SK-N-SH (cell line): ENCODE measurements around the gene PCSK6. TPM values are rescaled to one million over a fixed set of nuclear protein-coding genes. Genes with fewer than 3 reads are reported as not detected.

ENCODE experiments used
- CTCF ChIA-PET: fragments of 300-600, 350-600 bp; formaldehyde crosslinking; extraction: SDS; loops from one replicate; lab custom pipeline; 2021; lab: Yijun Ruan, JAX
- POLR2A ChIA-PET: fragments of 350-600 bp; sonication (Branson Sonifier 250); formaldehyde crosslinking; extraction: SDS; loops from one replicate; lab custom pipeline; 2020; ENCODE audit warnings: antibody characterized with exemption, inconsistent platforms; lab: Yijun Ruan, JAX
- DNase-seq: peaks from one replicate; pipeline ENCODE4 v3.0.0; 2012
- H2AFZ ChIP-seq: fragments of 200-600 bp; sonication (generic); 2 replicates; pipeline ENCODE4 v1.8.1; 2016; ENCODE audit warnings: antibody characterized with exemption, mild to moderate bottlenecking, low read depth
- H3F3A ChIP-seq: fragments of 200-600 bp; sonication (generic); replicated peaks from 2 replicates; pipeline ENCODE3; 2016; ENCODE audit warnings: antibody characterized with exemption, mild to moderate bottlenecking; ENCODE audit not compliant: insufficient read depth
- H3K27ac ChIP-seq, 2 experiments: fragments of 200-500 bp in 1 of 2; fragments of 200-600 bp in 1 of 2; sonication (Bioruptor generic) in 1 of 2; sonication (generic), shearing (Covaris generic) in 1 of 2; 2 replicates each; pipeline versions ENCODE4 v1.5.1 to v1.6.1; 2014 to 2016; ENCODE audit warnings: low read depth in 2 of 2, inconsistent platforms in 1 of 2, low read length in 1 of 2, mild to moderate bottlenecking in 1 of 2, mixed read lengths in 1 of 2
- H3K27me3 ChIP-seq: fragments of 200-600 bp; sonication (generic), shearing (Covaris generic); 2 replicates; pipeline ENCODE4 v1.6.1; 2016; ENCODE audit warnings: mixed run types; ENCODE audit not compliant: insufficient read depth
- H3K36me3 ChIP-seq, 2 experiments: fragments of 200-500 bp in 1 of 2; fragments of 200-600 bp in 1 of 2; sonication (Bioruptor generic) in 1 of 2; sonication (generic) in 1 of 2; replicated peaks in 1 of 2; 2 replicates each; pipeline versions ENCODE3 to v1.5.1; 2014 to 2016; ENCODE audit warnings: low read length in 1 of 2, mild to moderate bottlenecking in 1 of 2; ENCODE audit not compliant: insufficient read depth in 2 of 2, control insufficient read depth in 1 of 2
- H3K4me1 ChIP-seq, 2 experiments: fragments of 200-500 bp in 1 of 2; fragments of 200-600 bp in 1 of 2; sonication (Bioruptor generic) in 1 of 2; sonication (generic), shearing (Covaris generic) in 1 of 2; 2 replicates each; pipeline versions ENCODE4 v1.5.1 to v1.6.1; 2014 to 2016; ENCODE audit warnings: low read depth in 1 of 2, low read length in 1 of 2, mixed run types in 1 of 2; ENCODE audit not compliant: insufficient read depth in 2 of 2, control insufficient read depth in 1 of 2
- H3K4me2 ChIP-seq: fragments of 200-600 bp; sonication (generic), shearing (Covaris generic); 2 replicates; pipeline ENCODE4 v1.6.1; 2017; ENCODE audit warnings: mixed run types
- H3K4me3 ChIP-seq, 2 experiments: fragments of 200-500 bp in 1 of 2; fragments of 200-600 bp in 1 of 2; sonication (Bioruptor generic) in 1 of 2; sonication (generic), shearing (Covaris generic) in 1 of 2; 2 replicates each; pipeline versions ENCODE4 v1.5.1 to v1.8.1; 2014 to 2016; ENCODE audit warnings: low read depth in 2 of 2, inconsistent platforms in 1 of 2, low read length in 1 of 2, mild to moderate bottlenecking in 1 of 2, mixed read lengths in 1 of 2, moderate library complexity in 1 of 2
- H3K79me2 ChIP-seq: fragments of 200-600 bp; sonication (generic); 2 replicates; pipeline ENCODE4 v1.8.1; 2017; ENCODE audit warnings: mild to moderate bottlenecking; ENCODE audit not compliant: insufficient read depth
- H3K9ac ChIP-seq: fragments of 200-600 bp; sonication (generic); 2 replicates; pipeline ENCODE4 v1.6.1; 2017; ENCODE audit warnings: mixed run types
- H3K9me2 ChIP-seq: fragments of 200-600 bp; sonication (generic); 2 replicates; pipeline ENCODE4 v1.6.1; 2017; ENCODE audit warnings: mixed run types
- H3K9me3 ChIP-seq: fragments of 200-600 bp; sonication (generic); 2 replicates; pipeline ENCODE4 v1.6.1; 2017; ENCODE audit warnings: mixed run types, mild to moderate bottlenecking, moderate library complexity
- H4K20me1 ChIP-seq: fragments of 200-600 bp; sonication (generic); 2 replicates; pipeline ENCODE4 v1.6.1; 2017; ENCODE audit warnings: mild to moderate bottlenecking, mixed run types; ENCODE audit not compliant: insufficient read depth
- CTCF ChIP-seq: fragments of 200-600 bp; sonication (generic); IDR thresholded peaks from 2 replicates; pipeline ENCODE4 v1.6.1; 2017; ENCODE audit warnings: antibody characterized with exemption, mild to moderate bottlenecking, moderate library complexity
- ELF1 ChIP-seq: IDR thresholded peaks from 2 replicates; pipeline ENCODE4 v1.4.0; 2012
- EP300 ChIP-seq, 2 experiments: IDR thresholded peaks; 2 replicates each; pipeline versions ENCODE4 v1.4.0 to v1.6.1; 2012; ENCODE audit warnings: borderline replicate concordance in 1 of 2, low read depth in 1 of 2, low read length in 1 of 2
- EZH2phosphoT487 ChIP-seq: fragments of 200-600 bp; sonication (generic); IDR thresholded peaks from 2 replicates; pipeline ENCODE4 v1.6.1; 2017; ENCODE audit warnings: low read depth, mixed run types, mild to moderate bottlenecking, antibody characterized with exemption, moderate library complexity, borderline replicate concordance
- FOSL2 ChIP-seq: IDR thresholded peaks from 2 replicates; pipeline ENCODE4 v1.4.0; 2012; ENCODE audit warnings: low read depth, mild to moderate bottlenecking, moderate library complexity, borderline replicate concordance
- IRF3 ChIP-seq: fragments of 150-350 bp; IDR thresholded peaks from 2 replicates; pipeline ENCODE4 v1.6.1; 2016; ENCODE audit warnings: mild to moderate bottlenecking, low read depth, low read length
- JUND ChIP-seq: IDR thresholded peaks from 2 replicates; pipeline ENCODE4 v1.4.0; 2012
- MAX ChIP-seq: IDR thresholded peaks from 2 replicates; pipeline ENCODE4 v1.4.0; 2012; ENCODE audit warnings: low read depth
- MXI1 ChIP-seq: IDR thresholded peaks from 2 replicates; pipeline ENCODE4 v1.6.1; 2012; ENCODE audit warnings: mild to moderate bottlenecking, low read depth, low read length, improper control_type of control experiment
- NFIC ChIP-seq: IDR thresholded peaks from 2 replicates; pipeline ENCODE4 v1.4.0; 2012; ENCODE audit warnings: borderline replicate concordance
- NRF1 ChIP-seq: IDR thresholded peaks from 2 replicates; pipeline ENCODE4 v1.6.1; 2012; ENCODE audit warnings: low read depth, mild to moderate bottlenecking, low read length
- POLR2AphosphoS5 ChIP-seq: IDR thresholded peaks from 2 replicates; pipeline ENCODE4 v1.6.1; 2012; ENCODE audit warnings: low read depth, low read length
- REST ChIP-seq: IDR thresholded peaks from 2 replicates; pipeline ENCODE4 v1.6.1; 2012; ENCODE audit warnings: mild to moderate bottlenecking, low read depth, low read length, moderate library complexity
- RXRA ChIP-seq: IDR thresholded peaks from 2 replicates; pipeline ENCODE4 v1.4.0; 2012; ENCODE audit warnings: low read depth, mild to moderate bottlenecking, borderline replicate concordance
- SIN3A ChIP-seq: IDR thresholded peaks from 2 replicates; pipeline ENCODE4 v1.6.1; 2012; ENCODE audit warnings: low read depth, mild to moderate bottlenecking, low read length, moderate library complexity, borderline replicate concordance
- SMC3 ChIP-seq: IDR thresholded peaks from 2 replicates; pipeline ENCODE4 v1.6.1; 2012; ENCODE audit warnings: low read depth, low read length, improper control_type of control experiment
- TAF1 ChIP-seq: IDR thresholded peaks from 2 replicates; pipeline ENCODE4 v1.6.1; 2012; ENCODE audit warnings: low read depth, mild to moderate bottlenecking, low read length, moderate library complexity, borderline replicate concordance
- TCF12 ChIP-seq: IDR thresholded peaks from 2 replicates; pipeline ENCODE4 v1.4.0; 2012
- TEAD4 ChIP-seq: IDR thresholded peaks from 2 replicates; pipeline ENCODE4 v1.4.0; 2012; ENCODE audit warnings: mild to moderate bottlenecking, borderline replicate concordance; ENCODE audit not compliant: insufficient read depth
- WGBS: methylation state at CpG from one replicate; pipeline ENCODE4 v1.1.6; 2017; ENCODE audit warnings: low lambda C conversion rate; 5-methylcytosine and 5-hydroxymethylcytosine counted together
- polyA plus RNA-seq, 3 experiments: library from polyadenylated mRNA; depleted of rRNA; stranded (reverse); fragments of >200 nt; gene quantifications; 2 replicates each; pipeline ENCODE4 v1.2.3, GENCODE V29; 2012

The PCSK6 gene
- polyA plus RNA-seq, 1 of the 3 experiments (the other 2 are of a cell fraction): 0.03 TPM

DNA sequence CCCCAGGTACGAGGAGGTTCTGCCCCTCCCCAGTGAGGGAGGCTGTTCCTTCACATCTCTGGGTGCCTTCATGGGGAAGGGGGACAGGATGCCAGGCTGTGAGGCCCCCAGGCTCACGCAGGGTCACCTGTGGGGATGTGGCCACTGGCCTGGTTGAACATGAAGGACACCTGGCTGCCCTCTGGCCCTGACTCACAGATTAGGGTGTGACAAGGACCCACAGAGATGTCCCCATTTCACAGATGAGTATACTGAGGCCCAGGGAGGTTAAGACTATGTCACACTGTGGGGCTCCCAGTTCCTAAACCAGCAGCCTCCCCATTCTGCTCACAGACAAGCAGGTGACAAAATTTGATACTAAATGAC lies 42.4 kb downstream of the PCSK6 start:
- H3K4me2 ChIP-seq: no peak overlapping the region
- H2AFZ ChIP-seq: no peak overlapping the region
- H3K79me2 ChIP-seq: no peaks in the 10 kb centered on the region
- H3K9me2 ChIP-seq: no peaks in the 10 kb centered on the region
- no peaks in the 10 kb centered on the region for H3F3A ChIP-seq
- H3K9ac ChIP-seq: no peak overlapping the region
- WGBS: 64% methylated on average over 2 of the region's 2 CpGs
- H3K27me3 ChIP-seq: no peaks in the 10 kb centered on the region
- ChIA-PET CTCF (no interaction called here), POLR2A (no interaction called here)
- H3K4me3 ChIP-seq: no peak overlapping the region
- no peaks in the 10 kb centered on the region for H4K20me1 ChIP-seq
- TF ChIP-seq EP300 (IDR thresholded peaks at IDR 0.05; ENCODE audit: borderline replicate concordance in 1 of 2, low read depth in 1 of 2, low read length in 1 of 2) (no peak), MXI1 (no peak), JUND (no peak), REST (no peak), IRF3 (no peak), SIN3A (no peak), TCF12 (no peak), FOSL2 (no peak), TAF1 (no peak), NRF1 (no peak), SMC3 (no peak), EZH2phosphoT487 (no peak)
- H3K36me3 ChIP-seq: no peaks in the 10 kb centered on the region
- no peaks in the 10 kb centered on the region for H3K9me3 ChIP-seq
- DNase-seq: no peak
- peaks cover 0 to 32% of the 10 kb centered on the region in 2 experiments; a peak in 2 of 4 replicates for H3K4me1 ChIP-seq
- H3K27ac ChIP-seq: no peak overlapping the region

DNA sequence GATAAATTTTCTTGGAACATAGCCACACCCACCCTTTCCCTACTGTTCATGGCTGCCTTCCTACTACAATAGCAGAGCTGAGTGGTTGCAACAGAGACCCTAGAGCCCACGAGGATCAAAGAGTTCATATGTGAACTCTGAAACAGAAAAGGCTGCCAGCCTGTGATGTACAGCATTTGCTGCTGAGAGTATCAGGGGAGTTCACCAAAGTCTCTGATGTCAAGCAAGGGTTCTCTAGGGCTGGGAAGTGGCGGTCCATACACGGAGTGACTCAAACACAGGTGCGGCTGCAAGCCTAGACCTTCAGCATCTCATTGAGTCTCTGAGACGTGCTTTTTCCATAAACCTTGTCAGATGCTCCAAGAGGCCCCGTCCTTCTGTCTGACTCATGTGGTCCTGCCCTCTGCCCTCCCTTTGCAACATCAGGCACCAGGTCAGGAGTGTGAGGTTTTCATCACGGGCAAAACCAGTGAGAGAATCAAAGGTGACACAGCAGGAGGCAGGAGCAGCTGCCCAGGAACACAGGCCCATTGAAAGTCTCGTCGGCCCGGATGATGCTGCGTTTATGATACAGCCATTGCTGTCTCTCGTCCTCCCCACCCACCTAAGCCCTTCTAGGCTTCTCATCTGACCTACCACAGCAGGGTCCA lies 42.9 kb downstream of the PCSK6 start:
- H3K9ac ChIP-seq: no peak overlapping the region
- DNase-seq: no peak
- H4K20me1 ChIP-seq: no peaks in the 10 kb centered on the region
- no peaks in the 10 kb centered on the region for H3K9me2 ChIP-seq
- H3F3A ChIP-seq: no peaks in the 10 kb centered on the region
- H3K79me2 ChIP-seq: no peaks in the 10 kb centered on the region
- peaks cover 0 to 32% of the 10 kb centered on the region in 2 experiments; a peak in 2 of 4 replicates for H3K4me1 ChIP-seq
- no peaks in the 10 kb centered on the region for H3K9me3 ChIP-seq
- no peak overlapping the region for H3K27ac ChIP-seq
- H3K4me2 ChIP-seq: no peak overlapping the region
- ChIA-PET CTCF (interaction anchor here (0.6 kb wide), 1 partner anchor 195 kb away, joined by 3 read pairs; no protein-coding TSS in a partner anchor), POLR2A (no interaction called here)
- no peaks in the 10 kb centered on the region for H3K27me3 ChIP-seq
- no peak overlapping the region for H2AFZ ChIP-seq
- no peaks in the 10 kb centered on the region for H3K36me3 ChIP-seq
- no peak overlapping the region for H3K4me3 ChIP-seq
- 49% methylated on average over 10 of the region's 12 CpGs for WGBS
- no peak for TF ChIP-seq IRF3
- no peak for TF ChIP-seq RXRA
- TF ChIP-seq TEAD4: no peak
- TF ChIP-seq POLR2AphosphoS5: no peak
- TF ChIP-seq CTCF: no peak
- no peak for TF ChIP-seq MXI1
- TF ChIP-seq SMC3: no peak
- no peak for TF ChIP-seq MAX
- TF ChIP-seq ELF1: no peak
- no peak for TF ChIP-seq NFIC
- no peak for TF ChIP-seq FOSL2
- no peak for TF ChIP-seq TAF1
- no peak for TF ChIP-seq EP300 (IDR thresholded peaks at IDR 0.05; ENCODE audit: borderline replicate concordance in 1 of 2, low read depth in 1 of 2, low read length in 1 of 2)
